Measurements from ENCODE around the gene LRRC74B.
"Not testable (repeated sequence)": the region's sequence is repeated elsewhere in the genome, so short reads cannot be mapped to it uniquely, and the experiment has no call there.

Gene LRRC74B

GRCh38 chr22:21077884-21078508 lies 32.2 kb downstream of the LRRC74B start:
- no peak for DNase-seq

- no peak for DNase-seq
Observed at GRCh38 chr22:21078916-21079315, 33.2 kb downstream of the LRRC74B start.

GRCh38 chr22:21079493-21079892 lies 33.7 kb downstream of the LRRC74B start:
- DNase-seq, result no peak

GRCh38 chr22:21080435-21081137 lies 34.8 kb downstream of the LRRC74B start:
- DNase-seq, result no peak

- no peak for DNase-seq
Observed at GRCh38 chr22:21082248-21082647, 36.5 kb downstream of the LRRC74B start.

- no peak for DNase-seq
Observed at GRCh38 chr22:21087119-21087518, 41.4 kb downstream of the LRRC74B start.

GRCh38 chr22:21087926-21088325 lies 42.2 kb downstream of the LRRC74B start:
- DNase-seq, result not testable (repeated sequence)

- not testable (repeated sequence) for DNase-seq
Observed at GRCh38 chr22:21091220-21091619, 45.5 kb downstream of the LRRC74B start.

- no peak for DNase-seq
Observed at GRCh38 chr22:21092797-21093554, 47.2 kb downstream of the LRRC74B start.

- not testable (repeated sequence) for DNase-seq
Observed at GRCh38 chr22:21093555-21094137, 47.9 kb downstream of the LRRC74B start.

- DNase-seq, result no peak
Observed at GRCh38 chr22:21094911-21095772, 49.4 kb downstream of the LRRC74B start.

GRCh38 chr22:21095773-21096107 lies 50.0 kb downstream of the LRRC74B start:
- DNase-seq, result no peak

GRCh38 chr22:21096878-21097277 lies 51.1 kb downstream of the LRRC74B start:
- DNase-seq, result not testable (repeated sequence)

GRCh38 chr22:21098099-21098671 lies 52.4 kb downstream of the LRRC74B start:
- no peak for DNase-seq

- no peak for DNase-seq
Observed at GRCh38 chr22:21099578-21099977, 53.8 kb downstream of the LRRC74B start.

GRCh38 chr22:21100149-21101032 lies 54.6 kb downstream of the LRRC74B start:
- peak; percentile 13 for DNase-seq

GRCh38 chr22:21101877-21102638 lies 56.3 kb downstream of the LRRC74B start:
- DNase-seq, result no peak

GRCh38 chr22:21102659-21103267 lies 57.0 kb downstream of the LRRC74B start:
- peak; percentile 50 for DNase-seq

- DNase-seq, result no peak
Observed at GRCh38 chr22:21103633-21104032, 57.9 kb downstream of the LRRC74B start.
